PC-3 (cell line): ENCODE data around the gene RFTN1.

Experiments used
- EZH2 ChIP-seq: fragments of 300-600 bp; sonication (generic); IDR thresholded peaks from one replicate; pipeline ENCODE4 v1.6.1; 2017; ENCODE audit warnings: antibody characterized with exemption, mild to moderate bottlenecking, low read length; ENCODE audit not compliant: unreplicated experiment
- TF ChIP-seq, protein P1 (sequence below): fragments of 300-600 bp; sonication (generic); conservative IDR thresholded peaks from 2 replicates; pipeline ENCODE4 v1.5.1; 2017; ENCODE audit warnings: antibody characterized with exemption, low read depth, mild to moderate bottlenecking, low read length

DNA sequence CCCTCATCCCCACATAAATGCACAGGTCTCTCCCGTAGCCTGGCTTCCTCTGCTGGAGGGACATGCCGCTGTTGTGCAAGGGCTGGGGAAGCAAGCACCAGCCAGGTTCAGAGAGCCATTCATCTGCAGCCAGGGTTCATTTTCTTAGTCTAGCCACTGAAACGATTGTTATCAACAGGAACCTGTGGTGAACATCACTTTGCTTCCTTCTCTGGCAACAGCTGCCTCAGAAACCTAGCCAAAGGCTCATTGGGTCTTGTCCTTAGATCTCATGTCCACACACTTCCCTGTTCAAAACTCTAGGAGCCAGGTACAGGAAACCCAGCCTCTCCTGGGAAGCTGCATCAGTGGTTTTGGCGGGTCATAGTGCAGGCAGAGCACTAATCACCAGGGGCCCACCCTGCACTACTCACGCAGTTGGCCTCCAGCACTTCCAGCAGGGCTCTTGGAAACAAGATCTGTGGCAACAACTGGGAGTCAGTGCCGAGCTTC is 201.5 kb downstream of the RFTN1 start:
- TF ChIP-seq, protein P1, sequence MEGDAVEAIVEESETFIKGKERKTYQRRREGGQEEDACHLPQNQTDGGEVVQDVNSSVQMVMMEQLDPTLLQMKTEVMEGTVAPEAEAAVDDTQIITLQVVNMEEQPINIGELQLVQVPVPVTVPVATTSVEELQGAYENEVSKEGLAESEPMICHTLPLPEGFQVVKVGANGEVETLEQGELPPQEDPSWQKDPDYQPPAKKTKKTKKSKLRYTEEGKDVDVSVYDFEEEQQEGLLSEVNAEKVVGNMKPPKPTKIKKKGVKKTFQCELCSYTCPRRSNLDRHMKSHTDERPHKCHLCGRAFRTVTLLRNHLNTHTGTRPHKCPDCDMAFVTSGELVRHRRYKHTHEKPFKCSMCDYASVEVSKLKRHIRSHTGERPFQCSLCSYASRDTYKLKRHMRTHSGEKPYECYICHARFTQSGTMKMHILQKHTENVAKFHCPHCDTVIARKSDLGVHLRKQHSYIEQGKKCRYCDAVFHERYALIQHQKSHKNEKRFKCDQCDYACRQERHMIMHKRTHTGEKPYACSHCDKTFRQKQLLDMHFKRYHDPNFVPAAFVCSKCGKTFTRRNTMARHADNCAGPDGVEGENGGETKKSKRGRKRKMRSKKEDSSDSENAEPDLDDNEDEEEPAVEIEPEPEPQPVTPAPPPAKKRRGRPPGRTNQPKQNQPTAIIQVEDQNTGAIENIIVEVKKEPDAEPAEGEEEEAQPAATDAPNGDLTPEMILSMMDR: no peak
- TF ChIP-seq EZH2: no peak
